GM12878 (cell line): ENCODE data around the gene SPCS1. TPM values are rescaled to one million over a fixed set of nuclear protein-coding genes. Genes with fewer than 3 reads are reported as not detected.

Source experiments
- ATAC-seq: fragments of 200-7000 bp; cut with Tn5 transposase; 3 replicates; pipeline ENCODE4 v1.9.1; 2020; ENCODE audit warnings: mild to moderate bottlenecking, moderate library complexity
- BruUV-seq: library from RNA; stranded (reverse); fragments of 400-500 nt; replicated peaks from 2 replicates; lab custom pipeline; 2021; lab: Mats Ljungman, UMichigan
- CTCF ChIA-PET: fragments of 300-600 bp; sonication (Branson Sonifier 250); formaldehyde crosslinking; extraction: SDS; loops from one replicate; lab custom pipeline; 2021; ENCODE audit warnings: inconsistent platforms; lab: Yijun Ruan, JAX
- POLR2A ChIA-PET: fragments of 350-600 bp; formaldehyde crosslinking; extraction: SDS; loops from one replicate; lab custom pipeline; 2021; ENCODE audit warnings: inconsistent platforms; lab: Charles Lee
- RAD21 ChIA-PET: fragments of 300-600 bp; sonication (Branson Sonifier 250); formaldehyde crosslinking; loops from one replicate; lab custom pipeline; 2023; ENCODE audit warnings: antibody characterized with exemption; ENCODE audit not compliant: unreplicated experiment; lab: Charles Lee
- SMC1A ChIA-PET: fragments of 300-600 bp; sonication (Branson Sonifier 250); formaldehyde crosslinking; loops from one replicate; lab custom pipeline; 2023; ENCODE audit not compliant: unreplicated experiment, uncharacterized antibody; lab: Charles Lee
- DNase-seq: peaks from one replicate; pipeline ENCODE4 v3.0.0-alpha.2; 2011; ENCODE audit warnings: low read depth, low spot score
- FAIRE-seq: peaks from 3 replicates; lab custom pipeline; 2011; peaks lifted over from hg19 to GRCh38; lab: Jason Lieb, UNC
- H2AFZ ChIP-seq: 2 replicates; pipeline ENCODE4 v1.6.0; 2011; ENCODE audit warnings: low read depth, low read length, control low read depth; ENCODE audit not compliant: control insufficient read depth
- H3K27ac ChIP-seq: 2 replicates; pipeline ENCODE4 v1.5.1; 2011; ENCODE audit warnings: control low read depth; ENCODE audit not compliant: control insufficient read depth, insufficient read depth
- H3K27me3 ChIP-seq, 2 experiments: replicated peaks in 1 of 2; 2 replicates each; pipeline versions ENCODE4 v1.6.0 to v1.6.1; 2011; ENCODE audit warnings: low read length in 1 of 2; ENCODE audit not compliant: control insufficient read depth in 2 of 2, insufficient read depth in 2 of 2
- H3K36me3 ChIP-seq, 2 experiments: 2 replicates each; pipeline ENCODE4 v1.5.1; 2011; ENCODE audit warnings: low read length in 1 of 2; ENCODE audit not compliant: control insufficient read depth in 2 of 2, insufficient read depth in 2 of 2
- H3K4me1 ChIP-seq: 2 replicates; pipeline ENCODE4 v1.6.1; 2011; ENCODE audit warnings: mild to moderate bottlenecking, low read length, moderate library complexity, mixed read lengths; ENCODE audit not compliant: control insufficient read depth, insufficient read depth
- H3K4me2 ChIP-seq: 2 replicates; pipeline ENCODE4 v1.6.0; 2011; ENCODE audit warnings: control low read depth; ENCODE audit not compliant: control insufficient read depth, insufficient read depth
- H3K4me3 ChIP-seq: fragments of 200-600 bp; sonication (generic); 2 replicates; pipeline ENCODE4 v1.5.1; 2016
- H3K79me2 ChIP-seq: 2 replicates; pipeline ENCODE4 v1.6.0; 2011; ENCODE audit warnings: low read length; ENCODE audit not compliant: control insufficient read depth, insufficient read depth
- H3K9ac ChIP-seq: 2 replicates; pipeline ENCODE4 v1.8.0; 2011; ENCODE audit warnings: low read length, control low read depth, mixed read lengths; ENCODE audit not compliant: control insufficient read depth, insufficient read depth
- H3K9me3 ChIP-seq: replicated peaks from 3 replicates; pipeline ENCODE4 v1.5.1; 2011; ENCODE audit warnings: mild to moderate bottlenecking, low read length; ENCODE audit not compliant: control insufficient read depth, insufficient read depth
- H4K20me1 ChIP-seq: 2 replicates; pipeline ENCODE4 v1.6.0; 2011; ENCODE audit not compliant: control insufficient read depth, insufficient read depth
- BCLAF1 ChIP-seq: fragments of 450-650 bp; IDR thresholded peaks from 2 replicates; pipeline ENCODE4 v1.6.1; 2017; ENCODE audit warnings: antibody characterized with exemption, mild to moderate bottlenecking, moderate library complexity
- E2F8 ChIP-seq: fragments of 450-650 bp; IDR thresholded peaks from 2 replicates; pipeline ENCODE4 v1.6.1; 2018; ENCODE audit warnings: mild to moderate bottlenecking, low read depth, moderate library complexity; ENCODE audit not compliant: partially characterized antibody
- EGR1 ChIP-seq, 2 experiments: IDR thresholded peaks; 1 replicate in 1 of 2; 2 replicates in 1 of 2; pipeline ENCODE4 v1.6.1; 2011 to 2012; ENCODE audit warnings: low read depth in 2 of 2, low read length in 2 of 2, borderline replicate concordance in 1 of 2, mild to moderate bottlenecking in 1 of 2, moderate library complexity in 1 of 2
- PBX3 ChIP-seq: IDR thresholded peaks from 2 replicates; pipeline ENCODE4 v1.6.1; 2011; ENCODE audit warnings: mild to moderate bottlenecking, low read depth, low read length, moderate library complexity; ENCODE audit not compliant: insufficient replicate concordance
- RELB ChIP-seq: fragments of 450-650 bp; IDR thresholded peaks from 2 replicates; pipeline ENCODE4 v1.6.1; 2017; ENCODE audit warnings: low read depth, mild to moderate bottlenecking, moderate library complexity
- REST ChIP-seq: IDR thresholded peaks from 2 replicates; pipeline ENCODE4 v1.6.1; 2012; ENCODE audit warnings: mild to moderate bottlenecking, low read depth, low read length
- SIN3A ChIP-seq: IDR thresholded peaks from 2 replicates; pipeline ENCODE4 v1.6.1; 2012; ENCODE audit warnings: low read depth, low read length, improper control_type of control experiment
- SMC3 ChIP-seq: IDR thresholded peaks from 2 replicates; pipeline ENCODE4 v1.6.1; 2011; ENCODE audit warnings: low read length, improper control_type of control experiment, borderline replicate concordance
- ZZZ3 ChIP-seq: IDR thresholded peaks from 2 replicates; pipeline ENCODE4 v1.6.1; 2011; ENCODE audit warnings: low read depth; ENCODE audit not compliant: control insufficient read depth, insufficient read length
- in situ Hi-C: fragments of 300-500 bp; cut with MboI; formaldehyde crosslinking; loops from 9 replicates; pipeline ENCODE4 v1.14.3; 2018; ENCODE audit warnings: mixed read lengths
- intact Hi-C: fragments of 100-400 bp; cut with micrococcal nuclease; formaldehyde crosslinking; loops from one replicate; pipeline ENCODE4 v1.14.2; 2022; ENCODE audit not compliant: unreplicated experiment
- polyA plus RNA-seq, 11 experiments: library from polyadenylated mRNA; depleted of rRNA in 4 of 11; unstranded in 6 of 11; stranded (reverse) in 5 of 11; fragments of >200 nt; fragmentation: Nextera tagmentation in 4 of 11; fragmentation: Illumina TruSeq in 1 of 11; extraction: Ambion mirVana in 4 of 11; extraction: Trizol in 1 of 11; gene quantifications; 1 replicate in 1 of 11; 2 replicates in 10 of 11; pipeline versions ENCODE4 v1.2.1 to v1.2.3, GENCODE V29; 2011 to 2016; ENCODE audit warnings: inconsistent platforms in 2 of 11, missing spikeins in 2 of 11, low read depth in 1 of 11
- total RNA-seq, 4 experiments: library from RNA; depleted of rRNA in 3 of 4; stranded (reverse); fragments of >200 nt in 3 of 4; fragmentation: Illumina TruSeq in 1 of 4; extraction: Trizol in 1 of 4; gene quantifications; 2 replicates each; pipeline versions ENCODE4 v1.2.1 to v1.2.3, GENCODE V29; 2013 to 2021

Gene SPCS1
- total and polyA plus RNA-seq, 10 of the 15 experiments (the other 5 are each of a cell fraction or from before 2014, with no cell fraction given), result 107 to 994 (median 233) TPM

- peak overlapping the region; percentile 88 for H3K4me2 ChIP-seq
- peaks cover 74% of the 10 kb centered on the region for H3K79me2 ChIP-seq
- H3K4me1 ChIP-seq, result peaks cover 17% of the 10 kb centered on the region
- ChIA-PET CTCF (interaction anchor here (0.8 to 2.2 kb wide), 4 partner anchors 11 to 233 kb away, joined by 3 to 9 read pairs (median 4); no protein-coding TSS in a partner anchor), POLR2A (interaction anchor here (0.7 to 1.6 kb wide), 3 partner anchors 10 to 295 kb away, joined by 3 to 5 read pairs (median 5); no protein-coding TSS in a partner anchor), RAD21 (interaction anchor here (1.0 to 1.5 kb wide), 3 partner anchors 93 to 270 kb away, joined by 3 to 5 read pairs (median 3); no protein-coding TSS in a partner anchor), SMC1A (interaction anchor here (1.1 to 1.4 kb wide), 2 partner anchors 11 to 120 kb away, joined by 4 read pairs; no protein-coding TSS in a partner anchor)
- peak; percentile 23 for ATAC-seq
- no TSS peak for BruUV-seq
- peak overlapping the region; percentile 48; the same call in 1 of the 2 replicates for H3K4me3 ChIP-seq
- H3K27me3 ChIP-seq, result no peaks in the 10 kb centered on the region
- in situ Hi-C loops, result no loop called here
- peak; percentile 80 for FAIRE-seq
- DNase-seq, result no peak
- intact Hi-C loops, result loop anchor here (10.0 kb wide), 1 partner anchor 227 kb away; the partner anchor contains the start of genes NISCH and TNNC1
- no peak overlapping the region for H2AFZ ChIP-seq
- H3K27ac ChIP-seq, result peak overlapping the region; percentile 75
- no peak overlapping the region; the same call in 1 of the 2 replicates for H3K9ac ChIP-seq
- peaks cover 0 to 18% of the 10 kb centered on the region in 2 experiments; a peak in 3 of 4 replicates for H3K36me3 ChIP-seq
- no peaks in the 10 kb centered on the region for H4K20me1 ChIP-seq
- no peaks in the 10 kb centered on the region for H3K9me3 ChIP-seq
- TF ChIP-seq SMC3 (peak; percentile 43; the same call in 1 of the 2 replicates), SIN3A (no peak), ZZZ3 (no peak), RELB (peak; percentile 65; the same call in 1 of the 2 replicates), BCLAF1 (no peak), REST (no peak), PBX3 (no peak), E2F8 (no peak), EGR1 (IDR thresholded peaks at IDR 0.05; ENCODE audit: borderline replicate concordance in 1 of 2, low read depth in 2 of 2, low read length in 2 of 2) (no peak)
These were observed 23.9 kb upstream of the SPCS1 start for GRCh38 chr3:52682016-52682415.
